Measurements from ENCODE around the gene GGCX. TPM values are rescaled to one million over a fixed set of nuclear protein-coding genes. Genes with fewer than 3 reads are reported as not detected.

The GGCX gene
- total RNA-seq, 2 experiments from 2014 or later, result 22.9 to 27.6 TPM

- POLR2A ChIA-PET, result interaction anchor here (0.5 to 5.8 kb wide), 39 partner anchors 9 to 902 kb away, joined by 3 to 63 read pairs (median 6); partner anchors contain the start of genes C2orf68, ELMOD3, GGCX and KDM3A
- intact Hi-C loops (cut with DNase I, micrococcal nuclease), result loop anchor here (1.0 to 5.0 kb wide), 6 partner anchors 74 to 569 kb away; partner anchors contain the start of genes C2orf68 (in 1 of the 2), ELMOD3 (in 1 of the 2), POLR1A (in 1 of the 2) and PTCD3 (in 1 of the 2)
- H3K36me3 Mint-ChIP-seq (ENCODE audit: low read depth), result peaks cover 43% of the 10 kb centered on the region
- peak; percentile 71 for ATAC-seq (ENCODE audit: poor library complexity)
- CTCF ChIA-PET, result interaction anchor here (0.5 to 6.0 kb wide), 7 partner anchors 12 to 989 kb away, joined by 3 to 42 read pairs (median 3); partner anchors contain the start of gene C2orf68
- peak within 1 kb of the TSS; percentile 97 for H3K4me3 ChIP-seq (ENCODE audit: low read length)
- H3K27me3 ChIP-seq (ENCODE audit: control insufficient read depth in 1 of 2, insufficient read depth in 2 of 2, low read length in 2 of 2), result no peaks in the 10 kb centered on the region
- peak within 1 kb of the TSS; percentile 92 for H3K27ac Mint-ChIP-seq
- H3K4me1 Mint-ChIP-seq (ENCODE audit: low read depth), result peaks cover 52% of the 10 kb centered on the region
- H3K27me3 Mint-ChIP-seq, result no peaks in the 10 kb centered on the region
- no peaks in the 10 kb centered on the region for H3K9me3 Mint-ChIP-seq
- H3K4me1 ChIP-seq (ENCODE audit: insufficient read depth, low read length), result peaks cover 29% of the 10 kb centered on the region
- peak within 1 kb of the TSS; percentile 80 to 84 for H3K27ac ChIP-seq (ENCODE audit: low read depth in 1 of 2, low read length in 2 of 2)
- H3K4me3 Mint-ChIP-seq, result peak within 1 kb of the TSS; percentile 94
- TF ChIP-seq CTCF (IDR thresholded peaks at IDR 0.05), result peak; percentile 47
- DNase-seq, result peak; percentile 65 to 92 (median 86)
- peaks cover 26% of the 10 kb centered on the region for H3K36me3 ChIP-seq (ENCODE audit: insufficient read depth, low read length)
- H3K9me3 ChIP-seq (ENCODE audit: control insufficient read depth in 1 of 2, insufficient read depth in 1 of 2, low read length in 2 of 2), result no peaks in the 10 kb centered on the region
Measured at GRCh38 chr2:85538507-85539360, 22.6 kb downstream of the GGCX start, which contains the start of gene MAT2A. MAT2A (plus strand) TSS chr2:85539168; CDS start chr2:85539288, 120 bp downstream.

GRCh38 chr2:85537600-85538506 lies 23.4 kb downstream of the GGCX start:
- Mint-ChIP-seq H3K9me3 (no peaks in the 10 kb centered on the region), H3K36me3 (ENCODE audit: low read depth) (peaks cover 34% of the 10 kb centered on the region), H3K27ac (peak overlapping the region; percentile 92), H3K4me3 (peak overlapping the region; percentile 94), H3K4me1 (ENCODE audit: low read depth) (peaks cover 47% of the 10 kb centered on the region), H3K27me3 (no peaks in the 10 kb centered on the region)
- H3K27me3 ChIP-seq (ENCODE audit: control insufficient read depth in 1 of 2, insufficient read depth in 2 of 2, low read length in 2 of 2), result no peaks in the 10 kb centered on the region
- peak overlapping the region; percentile 80 to 84 for H3K27ac ChIP-seq (ENCODE audit: low read depth in 1 of 2, low read length in 2 of 2)
- no peak for TF ChIP-seq CTCF (IDR thresholded peaks at IDR 0.05)
- peaks cover 29% of the 10 kb centered on the region for H3K4me1 ChIP-seq (ENCODE audit: insufficient read depth, low read length)
- DNase-seq, result peak in 7 of 14 experiments; percentile 15 to 48 (median 39)
- no peaks in the 10 kb centered on the region for H3K9me3 ChIP-seq (ENCODE audit: control insufficient read depth in 1 of 2, insufficient read depth in 1 of 2, low read length in 2 of 2)
- POLR2A ChIA-PET, result interaction anchor here (0.5 to 5.8 kb wide), 28 partner anchors 8 to 633 kb away, joined by 3 to 63 read pairs (median 6); partner anchors contain the start of genes C2orf68, ELMOD3, POLR1A and PTCD3
- CTCF ChIA-PET, result interaction anchor here (1.2 to 6.0 kb wide), 4 partner anchors 13 to 117 kb away, joined by 4 to 42 read pairs (median 4); partner anchors contain the start of gene C2orf68
- ATAC-seq (ENCODE audit: poor library complexity), result no peak
- H3K36me3 ChIP-seq (ENCODE audit: insufficient read depth, low read length), result peaks cover 18% of the 10 kb centered on the region
- H3K4me3 ChIP-seq (ENCODE audit: low read length), result peak overlapping the region; percentile 97
- intact Hi-C loops (cut with DNase I, micrococcal nuclease), result loop anchor here (1.0 to 5.0 kb wide), 6 partner anchors 75 to 569 kb away; partner anchors contain the start of genes C2orf68 (in 1 of the 2), ELMOD3 (in 1 of the 2), POLR1A (in 1 of the 2) and PTCD3 (in 1 of the 2)

All from CD4-positive, alpha-beta T cell (primary cell).